Astrocyte of the spinal cord (primary cell): Measurements from ENCODE around the gene AFG1L.
"Not testable (repeated sequence)": the region's sequence is repeated elsewhere in the genome, so short reads cannot be mapped to it uniquely, and the experiment has no call there.

Experiments
- DNase-seq: peaks from one replicate; pipeline ENCODE4 v3.0.0; 2011; ENCODE audit warnings: low read depth, low spot score
- H3K4me3 ChIP-seq: 2 replicates; pipeline ENCODE4 v1.5.1; 2011; ENCODE audit warnings: low read depth, mild to moderate bottlenecking, low read length, moderate library complexity
- in situ Hi-C: cut with HindIII; loops from 2 replicates; pipeline ENCODE4 v1.10.0; 2017; ENCODE audit warnings: low sequenced_read_pairs
- TF ChIP-seq, protein P1 (sequence below): IDR thresholded peaks from 2 replicates; pipeline ENCODE4 v1.5.1; 2012; ENCODE audit warnings: low read depth, mild to moderate bottlenecking, low read length, inconsistent platforms

Gene AFG1L

DNA sequence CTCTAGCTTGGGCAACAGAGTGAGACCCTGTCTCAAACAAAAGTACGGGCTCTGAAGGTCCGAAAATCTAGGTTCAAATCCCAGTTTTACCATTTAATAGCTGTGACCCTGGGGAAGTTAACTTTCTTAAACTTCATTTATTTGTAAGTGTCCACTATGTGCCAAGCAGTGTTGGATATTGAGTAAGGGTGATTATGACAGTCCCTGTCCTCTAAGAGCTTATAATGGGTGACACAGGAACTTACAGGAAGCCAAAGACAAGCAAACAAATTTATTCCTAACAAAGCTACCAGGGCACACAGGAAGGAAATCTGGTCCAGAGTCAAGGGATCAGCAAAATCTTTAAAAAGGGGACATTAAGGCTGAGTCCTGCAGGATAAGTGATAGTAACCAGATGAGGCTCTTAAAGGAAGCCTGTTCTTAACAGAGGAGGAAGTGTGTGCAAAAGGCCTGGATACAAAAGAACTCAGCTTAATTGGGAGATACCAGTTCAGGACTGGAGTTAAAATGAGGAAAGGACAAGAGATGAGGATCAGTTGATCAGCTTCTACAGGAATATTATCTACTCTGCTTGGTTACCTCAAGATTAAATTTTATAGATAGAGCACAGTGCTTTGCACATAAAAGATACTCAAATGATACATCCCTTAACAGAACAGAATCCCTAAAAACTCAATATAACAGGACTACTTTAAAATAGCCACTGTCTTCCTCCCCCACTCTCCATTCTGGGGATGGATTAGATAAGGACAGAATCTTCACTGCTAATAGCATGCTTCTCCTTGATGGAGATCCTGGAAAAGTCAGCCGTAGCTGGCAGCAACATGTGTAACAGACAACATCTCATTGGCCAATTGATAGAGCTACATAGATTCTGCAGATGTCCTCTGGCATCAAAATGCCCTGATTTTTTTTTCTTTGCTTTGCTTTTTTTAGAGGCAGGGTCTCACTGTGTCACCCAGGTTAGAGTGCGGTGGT lies 40.1 kb upstream of the AFG1L start:
- TF ChIP-seq, protein P1, sequence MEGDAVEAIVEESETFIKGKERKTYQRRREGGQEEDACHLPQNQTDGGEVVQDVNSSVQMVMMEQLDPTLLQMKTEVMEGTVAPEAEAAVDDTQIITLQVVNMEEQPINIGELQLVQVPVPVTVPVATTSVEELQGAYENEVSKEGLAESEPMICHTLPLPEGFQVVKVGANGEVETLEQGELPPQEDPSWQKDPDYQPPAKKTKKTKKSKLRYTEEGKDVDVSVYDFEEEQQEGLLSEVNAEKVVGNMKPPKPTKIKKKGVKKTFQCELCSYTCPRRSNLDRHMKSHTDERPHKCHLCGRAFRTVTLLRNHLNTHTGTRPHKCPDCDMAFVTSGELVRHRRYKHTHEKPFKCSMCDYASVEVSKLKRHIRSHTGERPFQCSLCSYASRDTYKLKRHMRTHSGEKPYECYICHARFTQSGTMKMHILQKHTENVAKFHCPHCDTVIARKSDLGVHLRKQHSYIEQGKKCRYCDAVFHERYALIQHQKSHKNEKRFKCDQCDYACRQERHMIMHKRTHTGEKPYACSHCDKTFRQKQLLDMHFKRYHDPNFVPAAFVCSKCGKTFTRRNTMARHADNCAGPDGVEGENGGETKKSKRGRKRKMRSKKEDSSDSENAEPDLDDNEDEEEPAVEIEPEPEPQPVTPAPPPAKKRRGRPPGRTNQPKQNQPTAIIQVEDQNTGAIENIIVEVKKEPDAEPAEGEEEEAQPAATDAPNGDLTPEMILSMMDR, result no peak
- H3K4me3 ChIP-seq, result no peak overlapping the region
- in situ Hi-C loops, result no loop called here
- no peak for DNase-seq

DNA sequence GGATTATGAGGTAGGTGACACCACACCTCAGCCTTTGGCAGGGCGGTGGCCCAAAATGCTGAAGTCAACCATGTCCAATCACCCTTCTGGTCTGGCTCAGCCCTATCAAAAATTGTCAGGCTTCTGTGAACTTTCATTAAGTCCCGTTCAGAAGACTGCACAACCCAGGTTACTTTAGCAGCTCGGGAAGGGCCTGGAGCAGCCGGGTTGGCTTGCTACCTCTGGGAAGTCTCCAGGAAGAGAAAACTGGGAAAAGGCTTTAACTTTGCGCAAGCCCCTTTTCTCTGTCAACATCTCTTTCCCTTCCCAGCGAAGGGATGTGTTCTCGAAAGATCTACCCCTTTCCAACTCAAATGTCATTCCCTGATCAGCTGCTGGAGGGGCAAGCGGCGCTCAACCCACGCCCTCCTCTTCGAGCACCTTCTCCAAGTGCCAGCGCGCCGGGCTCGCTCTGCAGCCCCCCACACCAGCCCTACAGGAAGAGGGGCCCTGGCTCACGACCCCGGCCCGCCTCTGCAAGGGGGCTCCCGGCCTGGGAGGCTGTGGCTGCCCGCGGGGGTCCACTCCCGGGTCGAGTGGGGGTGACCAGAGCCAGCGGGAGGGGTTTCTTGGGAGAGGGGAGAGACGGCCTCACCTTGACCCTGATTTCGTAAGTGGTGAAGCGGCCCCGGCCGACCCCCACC lies 34.6 kb upstream of the AFG1L start:
- in situ Hi-C loops, result no loop called here
- H3K4me3 ChIP-seq, result peak overlapping the region; percentile 95
- peak; percentile 43 for DNase-seq
- TF ChIP-seq, protein P1, result no peak

DNA sequence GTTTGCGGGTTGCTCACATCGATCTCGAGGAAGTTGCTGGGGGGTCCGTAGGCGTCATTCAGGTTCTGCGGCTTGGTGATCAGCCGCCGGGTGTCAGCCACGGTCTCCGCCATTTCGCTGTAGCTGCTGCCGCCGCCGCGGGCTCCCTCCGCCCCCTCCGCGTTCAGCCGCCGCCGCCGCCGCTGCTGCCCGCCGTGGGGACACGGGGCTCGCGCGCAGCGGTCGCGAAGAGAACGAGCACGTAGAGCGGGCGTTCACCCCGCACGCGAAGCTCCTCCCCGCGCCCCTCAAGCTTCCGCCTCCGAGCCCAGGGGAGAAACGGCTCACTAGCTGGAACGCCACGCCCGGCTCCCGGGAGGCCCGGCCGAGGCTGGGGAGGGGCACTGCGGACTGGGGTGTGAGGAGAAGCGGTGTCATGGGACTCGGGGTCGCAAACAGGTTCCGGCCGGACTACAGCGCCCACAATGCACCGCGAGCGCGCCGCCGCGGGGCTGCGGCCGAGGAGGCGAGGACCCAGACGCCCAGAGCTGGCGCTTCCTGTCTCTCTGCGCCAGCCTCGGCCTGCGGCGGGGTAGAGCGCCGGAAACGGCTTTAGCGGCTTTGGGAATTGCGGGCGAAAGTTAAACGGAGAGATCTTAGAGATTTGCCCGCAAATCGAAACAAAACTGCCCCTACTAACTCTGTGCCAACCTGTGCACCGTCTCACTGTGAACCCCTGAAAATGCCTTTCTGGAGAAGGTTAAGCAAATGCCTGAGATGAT lies 33.9 kb upstream of the AFG1L start, which contains the start of gene SNX3:
SNX3 (minus strand) TSS at position 232 of the 761 bp plus-strand sequence; CDS start at position 113, 119 bp downstream.
- H3K4me3 ChIP-seq, result peak within 1 kb of the TSS; percentile 95
- in situ Hi-C loops, result no loop called here
- DNase-seq, result peak; percentile 98
- TF ChIP-seq, protein P1, result no peak

DNA sequence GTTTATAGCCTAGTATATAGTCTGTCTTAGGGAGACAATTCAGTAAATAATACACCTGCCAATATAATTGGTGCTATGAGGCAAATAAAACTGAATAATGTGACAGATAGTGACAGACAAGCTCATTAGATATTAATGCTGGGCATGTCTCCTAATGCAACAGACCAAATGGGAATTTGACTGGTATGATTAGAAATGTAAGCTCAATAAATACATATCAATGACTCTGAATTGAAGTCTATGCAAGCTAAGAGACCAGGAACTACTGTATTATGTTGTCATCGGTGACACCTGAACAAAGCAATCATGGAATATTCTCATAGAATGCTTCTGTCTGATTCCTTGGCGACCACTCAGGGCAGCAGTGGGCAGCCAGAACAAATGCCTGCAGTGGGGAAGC lies 31.5 kb upstream of the AFG1L start:
- in situ Hi-C loops, result no loop called here
- TF ChIP-seq, protein P1, result no peak
- no peak for DNase-seq
- no peak overlapping the region for H3K4me3 ChIP-seq

DNA sequence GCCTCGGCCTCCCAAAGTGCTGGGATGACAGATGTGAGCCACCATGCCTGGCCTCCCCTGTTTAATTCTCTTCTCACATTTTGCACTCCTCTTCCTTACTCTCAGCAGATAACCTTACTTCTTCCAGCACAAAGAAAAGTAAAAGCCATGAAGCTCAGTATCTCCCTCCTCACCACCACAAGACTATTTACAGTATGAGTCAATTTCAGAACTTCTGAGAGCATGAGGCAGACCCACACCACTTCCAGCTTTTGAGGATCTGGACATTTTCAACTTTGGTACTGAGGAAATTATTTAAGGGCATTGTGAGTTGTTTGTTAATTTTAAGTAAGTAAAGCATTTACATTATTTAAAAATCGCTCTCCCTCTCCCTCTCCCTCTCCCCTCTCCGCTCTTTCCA lies 26.0 kb upstream of the AFG1L start:
- in situ Hi-C loops, result no loop called here
- H3K4me3 ChIP-seq, result no peak overlapping the region
- DNase-seq, result no peak
- TF ChIP-seq, protein P1, result no peak

DNA sequence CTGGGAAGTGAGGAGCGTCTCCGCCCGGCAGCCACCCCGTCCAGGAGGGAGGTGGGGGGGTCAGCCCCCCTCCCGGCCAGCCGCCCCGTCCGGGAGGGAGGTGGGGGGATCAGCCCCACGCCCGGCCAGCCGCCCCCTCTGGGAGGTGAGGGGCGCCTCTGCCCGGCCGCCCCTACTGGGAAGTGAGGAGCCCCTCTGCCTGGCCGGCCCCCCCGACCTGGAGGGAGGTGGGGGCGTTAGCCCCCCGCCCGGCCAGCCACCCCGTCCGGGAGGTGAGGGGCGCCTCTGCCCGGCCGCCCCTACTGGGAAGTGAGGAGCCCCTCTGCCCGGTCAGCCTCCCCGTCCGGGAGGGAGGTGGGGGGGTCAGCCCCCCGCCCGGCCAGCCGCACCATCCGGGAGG lies 24.9 kb upstream of the AFG1L start:
- H3K4me3 ChIP-seq, in situ Hi-C loops, DNase-seq: not testable (repeated sequence)
